Activated effector memory CD4-positive, alpha-beta T cell treated with anti-CD3 and anti-CD28 coated beads, Interleukin-2, amount 50 U/mL, for 16 hours (primary cell): ENCODE measurements around the gene PPP2R5E.
"Not testable (repeated sequence)": the region's sequence is repeated elsewhere in the genome, so short reads cannot be mapped to it uniquely, and the experiment has no call there.

Source experiments
- DNase-seq: peaks from one replicate; pipeline ENCODE4 v3.0.0-alpha.2; 2020

Gene PPP2R5E

DNA sequence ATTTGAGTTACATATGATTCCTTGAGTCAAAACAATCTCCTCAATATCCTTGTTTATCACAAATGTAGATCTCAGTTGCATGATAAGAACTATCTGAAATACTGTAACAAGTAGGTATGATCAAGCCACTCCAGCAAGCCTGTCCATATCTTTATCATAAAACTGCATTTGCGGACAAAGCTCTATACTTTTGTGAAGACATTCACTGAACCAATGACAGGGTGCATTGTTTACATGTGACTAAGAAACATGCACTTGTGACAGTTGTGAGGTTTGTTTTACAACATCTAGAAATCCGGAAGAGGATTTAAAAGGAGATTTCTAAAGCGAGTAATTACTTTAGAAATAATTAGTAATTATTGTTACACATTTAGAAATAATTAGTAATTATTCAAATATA is 111.7 kb downstream of the PPP2R5E start:
- DNase-seq, result no peak

DNA sequence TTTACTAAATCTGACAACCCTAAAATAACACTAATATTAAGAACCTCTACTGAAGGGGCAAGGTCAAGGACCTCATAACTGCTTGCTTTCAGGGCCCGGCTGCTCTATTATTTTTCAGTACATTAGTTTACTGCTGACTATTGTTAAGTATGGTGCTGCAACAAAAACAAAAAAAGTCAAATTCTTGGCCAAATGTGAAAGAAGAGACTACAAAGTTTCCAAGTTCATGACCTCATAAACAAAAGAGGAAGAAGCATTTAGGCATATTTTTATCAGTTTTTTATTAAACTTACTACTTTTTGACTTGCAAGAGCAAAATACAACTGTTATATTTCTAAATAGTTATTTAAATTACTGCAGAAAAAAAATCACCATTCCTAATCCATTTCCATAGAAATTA is 114.7 kb downstream of the PPP2R5E start:
- no peak for DNase-seq

GRCh38 chr14:63426838-63427352 is 116.3 kb downstream of the PPP2R5E start:
- DNase-seq, result no peak

DNA sequence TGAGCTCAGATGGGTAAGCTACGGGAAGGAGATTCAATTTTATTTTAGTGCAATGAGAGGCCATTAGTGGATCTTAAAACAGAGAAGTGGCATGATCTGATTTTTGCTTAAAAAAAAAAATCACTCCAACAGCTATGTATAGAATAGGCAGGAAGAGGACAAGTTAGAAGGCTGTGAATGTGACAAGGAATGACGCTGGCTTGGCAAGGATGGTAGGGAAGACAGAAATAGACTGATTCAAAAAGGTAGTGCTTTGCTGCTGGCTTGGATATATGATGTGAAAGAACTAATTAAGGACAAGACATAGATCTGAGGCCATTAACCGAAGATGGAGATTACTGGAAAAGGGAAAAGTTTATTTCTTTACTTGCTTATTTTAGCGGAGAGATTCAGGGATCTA is 119.3 kb downstream of the PPP2R5E start:
- no peak for DNase-seq

GRCh38 chr14:63423381-63423780 is 119.8 kb downstream of the PPP2R5E start:
- no peak for DNase-seq

GRCh38 chr14:63421919-63422318 is 121.3 kb downstream of the PPP2R5E start:
- DNase-seq, result no peak

DNA sequence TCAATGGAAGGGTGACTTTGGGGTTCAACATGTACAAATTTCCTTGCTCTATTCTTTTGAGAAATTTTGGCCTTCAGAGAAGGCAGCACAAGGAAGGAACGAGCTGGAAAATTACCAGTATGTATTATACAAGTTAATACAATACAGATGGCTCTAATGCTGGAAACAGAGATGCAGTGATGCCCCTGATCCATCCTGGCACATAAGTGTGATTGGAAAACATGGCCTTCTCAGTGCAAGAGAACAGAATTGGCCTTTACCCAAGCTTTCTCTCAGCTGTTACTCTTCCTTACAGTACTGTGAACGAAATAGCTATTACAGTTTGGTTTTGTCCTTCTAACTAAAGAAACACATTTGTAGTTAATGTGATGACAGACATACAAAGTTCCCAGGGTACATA is 122.0 kb downstream of the PPP2R5E start:
- no peak for DNase-seq

DNA sequence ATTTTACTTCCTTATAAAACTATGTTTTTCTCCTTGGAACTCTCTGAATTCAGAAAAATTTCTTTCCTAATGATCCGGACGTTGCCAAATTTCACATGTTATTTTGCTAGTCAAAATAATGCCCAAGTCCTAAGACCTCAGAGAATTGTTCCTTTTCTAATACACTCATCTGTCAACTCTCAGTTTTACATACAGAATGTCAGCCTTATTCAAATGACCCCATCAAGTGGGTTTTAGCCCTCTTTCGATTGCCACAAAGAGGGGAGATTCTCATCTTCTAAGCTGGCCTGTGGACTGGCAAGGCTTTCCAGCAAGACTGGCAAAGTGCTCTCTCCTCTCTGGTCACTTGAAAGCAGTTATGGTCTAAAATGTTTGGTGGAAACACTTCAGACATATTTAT is 125.2 kb downstream of the PPP2R5E start:
- no peak for DNase-seq

DNA sequence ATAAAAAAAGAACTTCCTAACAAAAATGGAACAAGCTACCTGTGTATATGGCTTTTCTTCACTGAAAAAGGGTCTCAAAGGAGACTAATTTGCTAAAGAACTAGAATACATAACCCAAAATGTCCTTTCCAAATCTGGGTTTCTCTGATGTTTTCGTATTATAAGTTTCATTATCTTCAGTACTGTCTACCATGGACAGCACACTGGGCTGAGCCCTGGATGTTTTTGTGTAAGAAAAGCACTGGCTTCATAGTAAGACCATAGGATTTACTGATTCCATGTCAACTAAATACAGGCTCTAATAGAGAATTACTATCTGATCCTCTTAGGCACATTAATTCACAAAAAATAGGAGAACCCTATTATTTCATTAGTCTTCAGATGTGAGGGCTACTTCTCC is 130.2 kb downstream of the PPP2R5E start:
- no peak for DNase-seq

DNA sequence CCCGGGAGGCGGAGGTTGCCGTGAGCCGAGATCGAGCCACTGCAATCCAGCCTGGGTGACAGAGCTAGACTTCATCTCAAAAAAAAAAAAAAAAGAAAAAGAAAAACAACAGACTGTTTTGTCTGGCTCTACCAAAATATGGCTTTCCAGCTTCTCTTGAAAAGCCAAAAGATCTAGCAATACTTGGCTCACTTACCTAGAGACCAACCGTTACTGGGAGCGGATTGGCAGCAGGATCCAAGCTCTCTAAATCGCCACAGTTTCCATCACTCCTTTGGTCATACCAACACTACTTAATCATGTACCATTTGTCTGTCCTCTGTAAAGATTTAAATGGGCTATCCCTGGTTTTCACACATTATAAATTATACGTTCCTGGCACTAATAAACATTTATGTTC is 136.8 kb downstream of the PPP2R5E start:
- no peak for DNase-seq

DNA sequence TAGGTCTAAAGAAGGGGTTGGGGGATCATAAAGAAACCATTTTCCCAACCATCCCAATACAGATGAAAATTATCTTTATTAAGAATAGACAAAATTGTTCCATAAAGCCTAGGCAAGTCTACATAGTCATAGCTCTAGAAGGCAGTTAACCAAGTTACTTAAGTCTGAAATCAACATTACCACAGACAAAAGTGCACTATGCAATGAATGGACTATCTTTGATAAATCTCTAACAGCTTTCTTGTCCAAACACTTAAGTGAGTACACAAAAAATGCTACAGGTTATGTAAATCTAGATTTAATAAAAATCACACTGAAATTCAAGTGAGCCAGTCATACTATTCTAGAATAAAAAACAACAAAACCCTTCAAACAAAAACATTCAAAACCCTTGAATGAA is 137.5 kb downstream of the PPP2R5E start:
- no peak for DNase-seq

- no peak for DNase-seq
Measured at GRCh38 chr14:63404906-63405305, 138.3 kb downstream of the PPP2R5E start.

- no peak for DNase-seq
Measured at GRCh38 chr14:63401646-63402045, 141.5 kb downstream of the PPP2R5E start.

- no peak for DNase-seq
Measured at GRCh38 chr14:63398952-63399351, 144.2 kb downstream of the PPP2R5E start.

GRCh38 chr14:63394841-63395240 is 148.3 kb downstream of the PPP2R5E start:
- no peak for DNase-seq

DNA sequence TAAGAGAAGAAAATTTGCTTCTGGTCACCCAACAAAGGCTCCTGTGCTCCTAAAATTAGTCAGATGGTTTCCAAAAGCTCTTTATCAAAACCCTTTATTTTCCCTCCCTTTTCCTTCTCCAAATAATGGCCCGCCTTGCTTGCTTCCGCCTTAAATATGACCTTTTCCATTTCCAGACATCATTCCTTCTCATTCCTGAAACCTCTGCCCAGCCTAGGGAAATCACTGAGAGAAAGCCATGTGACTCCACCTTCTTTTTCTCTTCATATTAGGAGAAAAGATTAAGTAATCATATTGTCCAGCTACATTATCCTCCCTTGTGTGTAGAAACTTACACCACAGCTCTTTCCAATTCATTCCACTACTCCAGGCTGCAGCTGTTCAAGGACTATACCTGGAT is 148.7 kb downstream of the PPP2R5E start:
- DNase-seq, result no peak

GRCh38 chr14:63393012-63393411 is 150.2 kb downstream of the PPP2R5E start:
- no peak for DNase-seq

DNA sequence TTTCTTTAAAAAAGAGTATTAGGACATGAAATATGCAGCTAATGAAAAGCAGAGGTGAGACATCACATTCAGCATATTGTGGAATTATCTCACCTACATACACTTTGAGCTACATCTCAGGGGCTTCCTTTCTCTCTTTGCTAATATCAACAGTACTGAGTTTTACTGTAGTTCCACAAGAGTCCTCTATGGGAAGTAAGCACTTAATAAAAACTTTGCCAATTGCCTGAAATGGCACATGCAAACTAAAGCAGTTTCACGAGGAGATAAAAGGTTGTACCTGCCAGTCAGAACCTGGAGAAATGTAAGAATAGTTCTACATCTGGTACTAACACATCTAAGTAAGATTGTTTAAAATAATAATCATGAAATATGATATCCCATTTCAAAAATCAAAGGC is 150.9 kb downstream of the PPP2R5E start:
- DNase-seq, result no peak

GRCh38 chr14:63388766-63389431 is 154.3 kb downstream of the PPP2R5E start:
- peak; percentile 83 for DNase-seq

DNA sequence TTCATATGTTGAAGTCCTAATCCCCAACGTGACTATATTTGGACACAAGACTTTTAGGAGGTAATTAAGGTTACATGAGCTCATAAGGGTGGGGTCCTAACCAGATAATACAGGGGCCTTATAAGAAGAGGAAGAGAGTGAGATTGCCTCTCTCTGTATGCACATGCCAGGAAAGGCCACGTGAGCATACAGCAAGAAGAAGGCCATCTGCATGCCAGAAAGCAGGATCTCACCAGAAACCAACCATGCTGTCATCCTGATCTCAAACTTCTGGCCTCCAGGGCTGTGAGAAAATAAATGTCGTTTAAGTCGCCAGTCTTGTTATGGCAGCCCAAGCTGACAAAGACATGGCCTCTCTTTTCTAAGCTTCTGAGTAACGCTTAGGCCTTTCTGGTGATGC is 155.5 kb downstream of the PPP2R5E start:
- no peak for DNase-seq

DNA sequence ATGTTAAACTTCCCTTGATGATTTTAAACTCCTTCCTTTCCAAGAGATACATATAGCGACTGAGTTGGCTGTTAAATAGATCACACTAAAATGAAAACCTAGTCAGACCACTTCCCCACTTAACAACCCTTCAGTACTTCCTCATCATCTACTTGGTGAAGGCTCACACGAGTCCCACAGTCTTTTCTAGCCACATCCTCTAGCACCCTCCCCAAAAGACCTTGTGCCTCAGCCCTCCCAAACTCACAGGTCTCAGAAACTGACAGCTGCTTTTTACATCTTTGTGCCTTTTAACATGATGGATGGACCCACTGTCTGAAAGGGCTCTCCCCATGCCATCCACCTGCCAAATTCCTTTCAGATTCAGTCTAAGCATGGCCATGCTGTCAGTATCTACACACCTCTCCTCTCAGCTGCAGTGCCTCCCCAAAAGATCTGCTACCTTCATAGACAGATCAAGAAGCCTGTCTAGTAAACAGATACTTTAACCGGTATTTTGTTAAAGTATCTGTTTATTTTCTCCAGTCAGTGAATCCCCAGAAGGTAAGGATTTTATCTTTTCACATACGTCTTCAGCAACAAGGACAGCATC is 159.3 kb downstream of the PPP2R5E start:
- DNase-seq, result no peak

- no peak for DNase-seq
Measured at GRCh38 chr14:63378444-63378843, 164.7 kb downstream of the PPP2R5E start.

DNA sequence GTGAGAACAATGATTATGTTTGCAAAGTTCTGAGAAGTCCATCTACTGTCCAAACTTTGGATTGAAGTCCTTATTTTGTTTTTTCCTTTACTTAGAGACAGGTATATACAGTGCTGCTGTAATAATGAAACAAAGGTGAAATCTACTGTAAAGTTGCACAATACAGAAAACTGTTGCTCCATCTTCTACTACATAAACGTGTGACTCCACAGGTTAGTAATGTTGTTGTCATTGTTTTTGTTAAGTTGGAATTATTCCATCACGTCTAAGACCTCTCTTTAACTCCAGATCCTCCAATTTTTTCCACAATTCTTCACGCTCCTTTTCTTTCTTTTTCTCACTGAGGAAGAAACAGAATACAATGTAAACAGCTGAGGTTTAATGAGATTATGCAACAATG is 167.4 kb downstream of the PPP2R5E start:
- DNase-seq, result no peak

DNA sequence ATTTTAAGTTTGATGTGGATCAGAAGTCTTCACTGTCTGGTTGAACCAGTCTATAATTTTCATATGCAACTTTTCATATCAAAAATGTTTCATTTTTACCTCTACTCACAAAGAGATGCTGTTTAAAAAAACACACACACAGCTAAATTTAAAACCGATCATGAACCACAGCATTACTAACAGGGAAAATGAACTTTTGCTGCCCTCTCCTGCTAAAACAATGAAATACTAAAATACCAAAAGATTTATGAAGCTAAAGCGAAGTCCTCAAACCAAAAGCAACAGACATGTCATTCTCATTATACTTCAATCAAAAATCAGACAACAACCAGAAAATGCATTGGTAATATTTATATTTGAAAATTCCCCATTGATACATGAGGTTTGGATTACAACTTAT is 171.6 kb downstream of the PPP2R5E start:
- DNase-seq, result not testable (repeated sequence)

- no peak for DNase-seq
Measured at GRCh38 chr14:63371033-63371432, 172.1 kb downstream of the PPP2R5E start.
